HuH-7.5 (cell line): ENCODE results near the gene VAMP2.

ENCODE experiments used
- DNase-seq: peaks from one replicate; pipeline ENCODE4 v3.0.0; 2011; ENCODE audit warnings: low spot score

Gene VAMP2

GRCh38 chr17:8122924-8123694 lies 39.6 kb downstream of the VAMP2 start:
- no peak for DNase-seq

GRCh38 chr17:8122422-8122923 lies 40.3 kb downstream of the VAMP2 start:
- DNase-seq: no peak

- peak; percentile 60 for DNase-seq
These were observed 40.9 kb downstream of the VAMP2 start for GRCh38 chr17:8121681-8122421.

- no peak for DNase-seq
These were observed 41.4 kb downstream of the VAMP2 start for GRCh38 chr17:8121407-8121680.

GRCh38 chr17:8120520-8121406 lies 42.0 kb downstream of the VAMP2 start:
- peak; percentile 52 for DNase-seq

- peak; percentile 62 for DNase-seq
These were observed 42.9 kb downstream of the VAMP2 start for GRCh38 chr17:8119581-8120519.

- peak; percentile 78 for DNase-seq
These were observed 43.8 kb downstream of the VAMP2 start for GRCh38 chr17:8118769-8119580.

- peak; percentile 48 for DNase-seq
These were observed 44.6 kb downstream of the VAMP2 start, which contains the start of gene ALOXE3 for GRCh38 chr17:8117980-8118768. ALOXE3 (minus strand) TSS chr17:8118514; CDS start chr17:8117990, 524 bp downstream.

- no peak for DNase-seq
These were observed 45.3 kb downstream of the VAMP2 start for GRCh38 chr17:8117367-8117979.

- DNase-seq: no peak
These were observed 46.0 kb downstream of the VAMP2 start for GRCh38 chr17:8116776-8117175.

GRCh38 chr17:8110907-8111306 lies 51.8 kb downstream of the VAMP2 start:
- no peak for DNase-seq

- DNase-seq: no peak
These were observed 52.3 kb downstream of the VAMP2 start for GRCh38 chr17:8110456-8110804.

GRCh38 chr17:8109661-8110455 lies 52.9 kb downstream of the VAMP2 start:
- DNase-seq: peak; percentile 73
